Esophagus (tissue), 2 donors: ENCODE results near the gene PWWP2B. TPM values are rescaled to one million over a fixed set of nuclear protein-coding genes. Genes with fewer than 3 reads are reported as not detected.

Experiments used
- H3K27ac ChIP-seq, 2 donors: one replicate each; pipeline ENCODE4 v1.5.1; 2013; ENCODE audit warnings: low read depth in 2 of 2, mild to moderate bottlenecking in 2 of 2, inconsistent platforms in 1 of 2, low read length in 1 of 2, moderate library complexity in 1 of 2
- H3K27me3 ChIP-seq, 2 donors: one replicate each; pipeline ENCODE4 v1.6.1; 2013; ENCODE audit warnings: low read length in 2 of 2, control low read depth in 1 of 2, mild to moderate bottlenecking in 1 of 2; ENCODE audit not compliant: insufficient read depth in 2 of 2, control insufficient read depth in 1 of 2
- H3K36me3 ChIP-seq, 2 donors: one replicate each; pipeline ENCODE4 v1.6.1; 2013; ENCODE audit warnings: low read length in 1 of 2; ENCODE audit not compliant: control insufficient read depth in 2 of 2, insufficient read depth in 2 of 2
- H3K4me1 ChIP-seq, 2 donors: one replicate each; pipeline ENCODE4 v1.6.1; 2013; ENCODE audit warnings: low read length in 1 of 2; ENCODE audit not compliant: control insufficient read depth in 2 of 2, insufficient read depth in 2 of 2
- H3K4me3 ChIP-seq, 2 donors: one replicate each; pipeline ENCODE4 v1.5.1; 2013; ENCODE audit warnings: low read length in 2 of 2, mild to moderate bottlenecking in 2 of 2, low read depth in 1 of 2, moderate library complexity in 1 of 2
- H3K9me3 ChIP-seq, 2 donors: one replicate each; pipeline ENCODE4 v1.6.1; 2013; ENCODE audit warnings: mild to moderate bottlenecking in 2 of 2, low read depth in 1 of 2, low read length in 1 of 2, moderate library complexity in 1 of 2; ENCODE audit not compliant: control insufficient read depth in 2 of 2, insufficient read depth in 1 of 2
- WGBS, 2 donors: extraction: QIAGEN DNeasy Blood & Tissue Kit; methylation state at CpG; one replicate each; pipeline ENCODE4 v1.1.7; 2013; 5-methylcytosine and 5-hydroxymethylcytosine counted together
- polyA plus RNA-seq, 2 donors: library from polyadenylated mRNA; stranded (reverse); fragments of 200-250 nt; gene quantifications; one replicate each; pipeline ENCODE4 v1.2.3, GENCODE V29; 2013
- donor health status: healthy with polysubstance abuse.
- donor health status: Bipolar disorder and iron deficiency.

Gene PWWP2B
- polyA plus RNA-seq, 2 donors = 17.6 to 33.4 TPM

- peak overlapping the region; percentile 87 to 90 for H3K27ac ChIP-seq
- H3K4me3 ChIP-seq = no peak overlapping the region
- peaks cover 15 to 33% of the 10 kb centered on the region in 2 donors for H3K4me1 ChIP-seq
- no peaks in the 10 kb centered on the region for H3K9me3 ChIP-seq
- 87% methylated on average over 20 of the region's 20 CpGs for WGBS, 2 donors
- H3K36me3 ChIP-seq = no peaks in the 10 kb centered on the region
- no peaks in the 10 kb centered on the region for H3K27me3 ChIP-seq
Observed at GRCh38 chr10:132465889-132466519, 69.0 kb downstream of the PWWP2B start.

GRCh38 chr10:132466520-132467463, 69.8 kb downstream of the PWWP2B start:
- no peak overlapping the region for H3K4me3 ChIP-seq
- H3K9me3 ChIP-seq = peaks cover 0 to 4% of the 10 kb centered on the region in 2 donors
- peak overlapping the region; percentile 72 to 73 for H3K27ac ChIP-seq
- H3K36me3 ChIP-seq = no peaks in the 10 kb centered on the region
- peaks cover 15 to 33% of the 10 kb centered on the region in 2 donors for H3K4me1 ChIP-seq
- WGBS, 2 donors = 83 to 84% methylated on average over 29 of the region's 29 CpGs
- H3K27me3 ChIP-seq = no peaks in the 10 kb centered on the region

Other genes starting within 250 kb of the PWWP2B start
- under 1 TPM; 0.26 to 0.52 TPM for gene DPYSL4, start 210.3 kb upstream of the PWWP2B start, polyA plus RNA-seq
- 1 to 10 TPM; 4.5 to 5.6 TPM for gene STK32C, start 89.2 kb upstream of the PWWP2B start, polyA plus RNA-seq
- gene LRRC27, start 65.0 kb upstream of the PWWP2B start, polyA plus RNA-seq = 1 to 10 TPM; 2.3 to 2.6 TPM
- gene INPP5A, start 140.6 kb downstream of the PWWP2B start, polyA plus RNA-seq = 10 to 100 TPM in 1 of 2 donors, 1 to 10 TPM in 1; 9.2 to 12.7 TPM